ENCODE data around the gene PRKAG2. TPM values are rescaled to one million over a fixed set of nuclear protein-coding genes. Genes with fewer than 3 reads are reported as not detected.

The PRKAG2 gene
- total RNA-seq, 4 donors from 2014 or later, result 19.5 to 30.8 (median 27.6) TPM

DNA sequence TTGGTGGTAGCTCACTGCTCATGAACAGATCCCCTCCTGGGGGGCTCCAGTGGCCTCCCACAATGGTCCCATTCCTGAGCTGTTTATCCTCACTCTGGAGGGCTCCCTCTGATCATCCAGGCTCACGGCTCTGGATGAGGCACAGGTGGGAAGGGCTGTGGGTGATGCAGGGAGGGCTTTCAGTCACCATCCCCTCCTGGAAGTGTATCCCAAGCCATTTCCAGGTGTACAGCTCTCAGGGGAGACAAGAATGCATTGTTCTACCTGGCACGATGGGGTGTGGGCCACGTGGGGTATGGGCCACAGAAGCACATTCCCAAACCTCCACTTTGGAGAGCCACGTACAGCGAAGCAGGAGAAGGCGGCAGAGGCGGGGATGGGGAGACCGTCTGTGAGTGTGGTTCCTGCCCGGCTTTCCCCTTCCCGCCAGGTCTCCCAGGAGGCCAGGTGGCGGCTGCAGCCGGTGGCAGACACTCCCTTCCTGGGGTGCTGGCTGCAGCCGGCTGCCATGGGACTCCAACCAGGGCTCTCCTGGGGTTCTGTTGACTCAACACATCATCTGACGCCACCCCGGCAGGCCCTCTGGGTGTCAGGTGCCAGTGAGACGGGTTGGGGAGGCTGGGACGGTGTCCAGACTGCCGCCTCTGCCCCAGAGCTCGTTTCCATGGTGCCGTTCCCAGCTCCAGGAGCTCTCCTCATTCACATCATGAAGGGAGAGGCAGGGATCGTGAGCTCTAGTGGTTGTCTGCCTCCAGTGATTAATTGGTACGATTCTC, 187.5 kb downstream of the PRKAG2 start:
- 57 to 64% methylated on average over 10 to 19 of the region's 22 CpGs for WGBS, 2 donors
- H3K27me3 ChIP-seq, result no peaks in the 10 kb centered on the region
- TF ChIP-seq POLR2A (IDR thresholded peaks at IDR 0.05), result peak in 1 of 2 donors; percentile 49
- TF ChIP-seq, protein P1, sequence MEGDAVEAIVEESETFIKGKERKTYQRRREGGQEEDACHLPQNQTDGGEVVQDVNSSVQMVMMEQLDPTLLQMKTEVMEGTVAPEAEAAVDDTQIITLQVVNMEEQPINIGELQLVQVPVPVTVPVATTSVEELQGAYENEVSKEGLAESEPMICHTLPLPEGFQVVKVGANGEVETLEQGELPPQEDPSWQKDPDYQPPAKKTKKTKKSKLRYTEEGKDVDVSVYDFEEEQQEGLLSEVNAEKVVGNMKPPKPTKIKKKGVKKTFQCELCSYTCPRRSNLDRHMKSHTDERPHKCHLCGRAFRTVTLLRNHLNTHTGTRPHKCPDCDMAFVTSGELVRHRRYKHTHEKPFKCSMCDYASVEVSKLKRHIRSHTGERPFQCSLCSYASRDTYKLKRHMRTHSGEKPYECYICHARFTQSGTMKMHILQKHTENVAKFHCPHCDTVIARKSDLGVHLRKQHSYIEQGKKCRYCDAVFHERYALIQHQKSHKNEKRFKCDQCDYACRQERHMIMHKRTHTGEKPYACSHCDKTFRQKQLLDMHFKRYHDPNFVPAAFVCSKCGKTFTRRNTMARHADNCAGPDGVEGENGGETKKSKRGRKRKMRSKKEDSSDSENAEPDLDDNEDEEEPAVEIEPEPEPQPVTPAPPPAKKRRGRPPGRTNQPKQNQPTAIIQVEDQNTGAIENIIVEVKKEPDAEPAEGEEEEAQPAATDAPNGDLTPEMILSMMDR (IDR thresholded peaks at IDR 0.05), result no peak
- H3K9me3 ChIP-seq, result no peaks in the 10 kb centered on the region
- intact Hi-C loops (cut with DNase I), result no loop called here
- DNase-seq, result peak; percentile 83 to 90
- H3K4me1 ChIP-seq, result peaks cover 10 to 34% of the 10 kb centered on the region in 2 donors
- peak overlapping the region in 1 of 3 donors; percentile 17 for H3K27ac ChIP-seq
- H3K4me3 ChIP-seq (replicated peaks in 1 of 3), result no peak overlapping the region
- no peaks in the 10 kb centered on the region for H3K36me3 ChIP-seq

DNA sequence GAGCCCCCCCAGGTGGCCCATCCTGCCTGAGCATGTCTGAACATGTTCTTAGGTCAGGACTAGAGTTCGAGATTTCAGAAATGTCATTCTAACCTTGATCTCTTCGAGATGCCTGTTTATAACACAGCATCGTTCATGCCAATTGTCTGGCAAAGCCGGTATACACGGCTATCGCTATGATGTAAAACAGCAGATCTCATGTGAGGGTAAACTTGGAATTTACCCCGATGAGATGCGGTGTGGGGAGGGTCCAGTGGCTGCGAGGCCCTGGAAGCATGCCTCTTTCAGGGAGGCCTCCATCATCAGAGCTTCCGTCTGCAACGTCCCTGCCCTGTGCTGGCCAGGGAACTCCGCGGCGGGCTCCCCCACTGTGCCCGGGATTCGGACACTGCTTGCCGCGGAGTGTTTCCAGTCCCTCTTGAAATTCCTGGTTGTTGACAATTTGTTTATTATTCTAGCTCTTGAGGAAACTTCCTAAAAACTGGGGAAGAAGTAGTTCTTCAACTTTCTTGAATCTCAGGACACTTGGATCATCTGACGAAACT, 188.6 kb downstream of the PRKAG2 start:
- Histone ChIP-seq H3K9me3 (no peaks in the 10 kb centered on the region), H3K27ac (peak overlapping the region in 2 of 3 donors; percentile 55 to 69), H3K27me3 (no peaks in the 10 kb centered on the region), H3K36me3 (no peaks in the 10 kb centered on the region), H3K4me1 (peaks cover 9 to 39% of the 10 kb centered on the region in 2 donors), H3K4me3 (replicated peaks in 1 of 3) (no peak overlapping the region)
- WGBS, 2 donors, result 92 to 95% methylated on average over 19 of the region's 19 CpGs
- DNase-seq, result no peak
- intact Hi-C loops (cut with DNase I), result no loop called here
- TF ChIP-seq POLR2A (IDR thresholded peaks at IDR 0.05), result no peak
- TF ChIP-seq, protein P1 (IDR thresholded peaks at IDR 0.05), result no peak

DNA sequence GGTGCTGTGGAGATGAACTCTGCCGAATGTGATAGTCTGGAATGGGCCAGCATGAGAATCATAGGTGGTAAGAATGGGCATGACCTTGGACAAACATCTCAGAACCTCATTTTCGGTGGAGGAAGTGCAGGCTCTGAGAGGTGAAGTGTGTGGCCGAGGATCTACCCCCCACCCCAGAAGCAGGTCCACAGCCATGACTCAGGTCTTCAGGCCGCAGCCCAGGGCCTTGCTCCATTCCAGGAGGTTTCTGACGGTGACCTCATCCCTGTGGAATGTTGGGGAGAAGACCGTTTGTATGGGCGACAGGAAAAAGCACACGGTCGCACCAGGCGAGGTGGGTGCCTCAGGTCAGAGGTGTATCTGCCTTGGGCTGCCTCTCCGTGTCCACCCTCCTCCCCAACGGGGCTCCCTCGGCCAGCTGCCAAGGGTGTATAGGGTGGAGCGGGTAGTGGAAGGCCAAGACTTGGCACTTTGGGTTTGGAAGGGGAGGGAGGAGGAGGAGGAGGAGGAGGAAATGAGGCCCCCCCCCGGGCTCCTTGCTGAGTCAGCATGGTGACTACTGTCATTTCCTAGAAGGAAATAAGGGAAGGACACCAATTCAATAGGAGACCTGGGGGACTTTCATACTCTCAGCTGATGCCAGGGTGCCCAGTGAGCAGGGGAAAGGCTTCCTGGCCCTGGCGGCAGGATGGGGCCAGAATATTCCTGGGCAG, 189.2 kb downstream of the PRKAG2 start:
- Histone ChIP-seq H3K27me3 (no peaks in the 10 kb centered on the region), H3K9me3 (no peaks in the 10 kb centered on the region), H3K27ac (peak overlapping the region in 2 of 3 donors; percentile 55 to 69), H3K4me3 (replicated peaks in 1 of 3) (no peak overlapping the region), H3K36me3 (no peaks in the 10 kb centered on the region), H3K4me1 (peaks cover 9 to 44% of the 10 kb centered on the region in 2 donors)
- DNase-seq, result peak; percentile 72
- TF ChIP-seq, protein P1 (IDR thresholded peaks at IDR 0.05), result no peak
- peak in 1 of 2 donors; percentile 15 for TF ChIP-seq POLR2A (IDR thresholded peaks at IDR 0.05)
- intact Hi-C loops (cut with DNase I), result no loop called here
- 49 to 57% methylated on average over 13 to 15 of the region's 16 CpGs for WGBS, 2 donors

DNA sequence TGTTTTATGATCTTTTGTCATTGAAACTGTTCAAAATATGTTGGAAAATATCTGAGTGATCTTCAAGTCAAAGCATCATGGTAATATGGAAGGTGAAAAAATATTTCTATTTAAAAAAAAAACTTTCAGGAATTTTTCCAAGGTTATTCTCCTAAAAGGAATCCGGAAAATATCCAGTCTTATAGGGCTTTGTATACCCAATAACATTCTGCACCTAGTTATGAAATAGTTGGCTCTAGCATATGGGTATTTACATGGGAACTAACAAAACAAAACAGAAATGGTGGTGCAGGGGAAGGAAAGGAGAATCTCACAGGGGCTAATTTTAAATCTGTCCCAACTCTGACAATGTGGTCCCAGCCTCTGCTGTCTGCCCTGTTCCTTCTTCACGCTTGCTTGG, 190.1 kb downstream of the PRKAG2 start:
- TF ChIP-seq POLR2A (IDR thresholded peaks at IDR 0.05), result no peak
- TF ChIP-seq, protein P1 (IDR thresholded peaks at IDR 0.05), result no peak

More for the DNA sequence above, 190.1 kb downstream of the PRKAG2 start:
- DNase-seq, result no peak
- H3K4me3 ChIP-seq (replicated peaks in 1 of 3), result no peak overlapping the region
- no peaks in the 10 kb centered on the region for H3K36me3 ChIP-seq
- H3K27me3 ChIP-seq, result no peaks in the 10 kb centered on the region
- H3K27ac ChIP-seq, result peak overlapping the region in 2 of 3 donors; percentile 55 to 69
- H3K4me1 ChIP-seq, result peaks cover 9 to 51% of the 10 kb centered on the region in 2 donors
- WGBS, 2 donors, result 93 to 97% methylated on average over 2 of the region's 2 CpGs
- no peaks in the 10 kb centered on the region for H3K9me3 ChIP-seq
- intact Hi-C loops (cut with DNase I), result no loop called here

Data from thyroid gland (tissue), 4 donors.